ENCODE measurements around the gene MRPL20. TPM values are rescaled to one million over a fixed set of nuclear protein-coding genes. Genes with fewer than 3 reads are reported as not detected.

MRPL20 gene
- total and polyA plus RNA-seq, 9 donors: 79.9 to 130 (median 95.0) TPM

GRCh38 chr1:1428174-1428573 is 21.1 kb upstream of the MRPL20 start:
- H3K27ac ChIP-seq: no peak overlapping the region
- H3K36me3 ChIP-seq: no peaks in the 10 kb centered on the region
- TF ChIP-seq EP300 (IDR thresholded peaks at IDR 0.05) (no peak), CTCF (IDR thresholded peaks at IDR 0.05) (no peak), POLR2A (IDR thresholded peaks at IDR 0.05) (no peak)
- H3K27me3 ChIP-seq: no peaks in the 10 kb centered on the region
- peak in 2 of 5 donors; percentile 12 to 46 for DNase-seq
- no peak overlapping the region for H3K4me3 ChIP-seq
- H3K9me3 ChIP-seq: no peaks in the 10 kb centered on the region
- WGBS, 3 donors: 70 to 79% (median 71%) methylated on average over 19 of the region's 19 CpGs
- intact Hi-C loops (cut with DNase I): no loop called here
- peaks cover 26% of the 10 kb centered on the region for H3K4me1 ChIP-seq (ENCODE audit: insufficient read depth)

- Histone ChIP-seq H3K36me3 (no peaks in the 10 kb centered on the region), H3K27me3 (no peaks in the 10 kb centered on the region), H3K9me3 (no peaks in the 10 kb centered on the region), H3K27ac (peak overlapping the region in 1 of 2 donors; percentile 64), H3K4me3 (peak overlapping the region; percentile 34), H3K4me1 (ENCODE audit: insufficient read depth) (peaks cover 24% of the 10 kb centered on the region)
- WGBS, 3 donors: 0% methylated on average over 18 to 21 of the region's 22 CpGs; no CpG with 5 or more reads in 1 of the 3 donors
- peak in 2 of 5 donors; percentile 34 to 59 for DNase-seq
- TF ChIP-seq POLR2A (IDR thresholded peaks at IDR 0.05): no peak
- no peak for TF ChIP-seq CTCF (IDR thresholded peaks at IDR 0.05)
- no peak for TF ChIP-seq EP300 (IDR thresholded peaks at IDR 0.05)
- intact Hi-C loops (cut with DNase I): no loop called here
These were observed 20.7 kb upstream of the MRPL20 start for GRCh38 chr1:1427820-1428148.

- Histone ChIP-seq H3K4me3 (peak overlapping the region; percentile 34), H3K27ac (peak overlapping the region in 1 of 2 donors; percentile 64), H3K27me3 (no peaks in the 10 kb centered on the region), H3K4me1 (ENCODE audit: insufficient read depth) (peaks cover 20% of the 10 kb centered on the region), H3K36me3 (no peaks in the 10 kb centered on the region), H3K9me3 (no peaks in the 10 kb centered on the region)
- TF ChIP-seq POLR2A (IDR thresholded peaks at IDR 0.05): no peak
- TF ChIP-seq CTCF (IDR thresholded peaks at IDR 0.05): no peak
- TF ChIP-seq EP300 (IDR thresholded peaks at IDR 0.05): no peak
- peak in 4 of 5 donors; percentile 20 to 63 (median 55) for DNase-seq
- 14 to 45% (median 27%) methylated on average over 21 to 66 of the region's 66 CpGs for WGBS, 3 donors
- intact Hi-C loops (cut with DNase I): no loop called here
These were observed 20.2 kb upstream of the MRPL20 start for GRCh38 chr1:1427106-1427819.

- 55 to 70% (median 57%) methylated on average over 19 of the region's 19 CpGs for WGBS, 3 donors
- TF ChIP-seq CTCF (IDR thresholded peaks at IDR 0.05) (no peak), EP300 (IDR thresholded peaks at IDR 0.05) (no peak), POLR2A (IDR thresholded peaks at IDR 0.05) (no peak)
- no peak overlapping the region for H3K27ac ChIP-seq
These were observed 19.5 kb upstream of the MRPL20 start for GRCh38 chr1:1426496-1427105.

More at GRCh38 chr1:1426496-1427105, 19.5 kb upstream of the MRPL20 start:
- Histone ChIP-seq H3K4me3 (no peak overlapping the region), H3K36me3 (no peaks in the 10 kb centered on the region), H3K4me1 (ENCODE audit: insufficient read depth) (peaks cover 15% of the 10 kb centered on the region), H3K27me3 (no peaks in the 10 kb centered on the region), H3K9me3 (no peaks in the 10 kb centered on the region)
- DNase-seq: no peak
- intact Hi-C loops (cut with DNase I): no loop called here
